Common myeloid progenitor, CD34-positive (primary cell): ENCODE results near the gene DPYD.

Experiments used
- CTCF ChIA-PET: fragments of 350-600 bp; sonication (Branson Sonifier 250); formaldehyde crosslinking; loops from one replicate; lab custom pipeline; 2021; ENCODE audit warnings: antibody characterized with exemption; lab: Charles Lee
- POLR2A ChIA-PET: fragments of 350-600 bp; sonication (Branson Sonifier 250); formaldehyde crosslinking; loops from one replicate; lab custom pipeline; 2021; ENCODE audit warnings: antibody characterized with exemption; lab: Charles Lee
- DNase-seq, 3 donors: peaks; one replicate each; pipeline versions ENCODE4 v3.0.0 to v3.0.0-alpha.2; 2013
- H3K27ac ChIP-seq, 2 experiments: 1 replicate in 1 of 2; 2 replicates in 1 of 2; pipeline ENCODE4 v1.7.0; 2013; ENCODE audit warnings: inconsistent platforms in 2 of 2, low read length in 2 of 2, mild to moderate bottlenecking in 2 of 2, low read depth in 1 of 2, moderate library complexity in 1 of 2; ENCODE audit not compliant: severe bottlenecking in 2 of 2, insufficient read depth in 1 of 2, poor library complexity in 1 of 2
- H3K27me3 ChIP-seq, 5 experiments: replicated peaks in 2 of 5; 1 replicate in 3 of 5; 2 replicates in 2 of 5; pipeline versions ENCODE4 v1.6.1 to v1.7.0; 2013; ENCODE audit warnings: low read length in 4 of 5, mild to moderate bottlenecking in 2 of 5, moderate library complexity in 2 of 5, inconsistent platforms in 1 of 5; ENCODE audit not compliant: insufficient read depth in 5 of 5, control insufficient read depth in 4 of 5
- H3K36me3 ChIP-seq, 4 experiments: 1 replicate in 2 of 4; 2 replicates in 2 of 4; pipeline versions ENCODE4 v1.6.1 to v1.7.0; 2013; ENCODE audit warnings: low read length in 3 of 4, control low read depth in 1 of 4, mild to moderate bottlenecking in 1 of 4; ENCODE audit not compliant: control insufficient read depth in 4 of 4, insufficient read depth in 4 of 4
- H3K4me1 ChIP-seq, 4 experiments: 1 replicate in 3 of 4; 2 replicates in 1 of 4; pipeline versions ENCODE4 v1.6.1 to v1.7.1; 2013; ENCODE audit warnings: low read length in 3 of 4, mild to moderate bottlenecking in 3 of 4, control low read depth in 1 of 4, inconsistent platforms in 1 of 4, moderate library complexity in 1 of 4; ENCODE audit not compliant: control insufficient read depth in 4 of 4, insufficient read depth in 4 of 4; ENCODE audit errors: control extremely low read depth in 1 of 4
- H3K4me3 ChIP-seq, 7 experiments: 1 replicate in 4 of 7; 2 replicates in 3 of 7; pipeline versions ENCODE4 v1.5.1 to v1.7.0; 2013; ENCODE audit warnings: mild to moderate bottlenecking in 7 of 7, low read length in 6 of 7, moderate library complexity in 6 of 7, inconsistent platforms in 2 of 7, low read depth in 2 of 7, control low read depth in 1 of 7; ENCODE audit not compliant: insufficient read depth in 4 of 7, control insufficient read depth in 1 of 7; ENCODE audit errors: extremely low read depth in 1 of 7
- H3K9me3 ChIP-seq, 5 experiments: 1 replicate in 4 of 5; 2 replicates in 1 of 5; pipeline versions ENCODE4 v1.6.1 to v1.7.1; 2013; ENCODE audit warnings: low read length in 4 of 5, mild to moderate bottlenecking in 2 of 5, inconsistent platforms in 1 of 5, low read depth in 1 of 5, moderate library complexity in 1 of 5; ENCODE audit not compliant: control insufficient read depth in 4 of 5, insufficient read depth in 2 of 5; ENCODE audit errors: control extremely low read depth in 1 of 5
- WGBS: methylation state at CpG from one replicate; pipeline ENCODE4 v1.1.5; 2013; ENCODE audit not compliant: insufficient coverage; 5-methylcytosine and 5-hydroxymethylcytosine counted together

Gene DPYD

GRCh38 chr1:97610102-97610501 is 310.7 kb downstream of the DPYD start:
- POLR2A ChIA-PET, result interaction anchor here (0.7 kb wide), 1 partner anchor 741 kb away, joined by 3 read pairs; no protein-coding TSS in a partner anchor
- WGBS, result 100% methylated on average over 3 of the region's 3 CpGs
- CTCF ChIA-PET, result interaction anchor here (0.9 kb wide), 1 partner anchor 10 kb away, joined by 3 read pairs; no protein-coding TSS in a partner anchor
- Histone ChIP-seq H3K9me3 (no peaks in the 10 kb centered on the region), H3K27me3 (no peaks in the 10 kb centered on the region), H3K36me3 (peaks cover 0 to 2% (median 0%) of the 10 kb centered on the region in 4 experiments), H3K4me1 (no peaks in the 10 kb centered on the region), H3K4me3 (no peak overlapping the region), H3K27ac (no peak overlapping the region)
- no peak for DNase-seq

GRCh38 chr1:97608272-97608671 is 312.6 kb downstream of the DPYD start:
- Histone ChIP-seq H3K4me1 (no peaks in the 10 kb centered on the region), H3K4me3 (no peak overlapping the region), H3K27me3 (no peaks in the 10 kb centered on the region), H3K36me3 (peaks cover 0 to 2% (median 0%) of the 10 kb centered on the region in 4 experiments), H3K9me3 (no peaks in the 10 kb centered on the region), H3K27ac (no peak overlapping the region)
- CTCF ChIA-PET, result no interaction called here
- 100% methylated on average over 4 of the region's 4 CpGs for WGBS
- DNase-seq, result no peak
- POLR2A ChIA-PET, result no interaction called here

DNA sequence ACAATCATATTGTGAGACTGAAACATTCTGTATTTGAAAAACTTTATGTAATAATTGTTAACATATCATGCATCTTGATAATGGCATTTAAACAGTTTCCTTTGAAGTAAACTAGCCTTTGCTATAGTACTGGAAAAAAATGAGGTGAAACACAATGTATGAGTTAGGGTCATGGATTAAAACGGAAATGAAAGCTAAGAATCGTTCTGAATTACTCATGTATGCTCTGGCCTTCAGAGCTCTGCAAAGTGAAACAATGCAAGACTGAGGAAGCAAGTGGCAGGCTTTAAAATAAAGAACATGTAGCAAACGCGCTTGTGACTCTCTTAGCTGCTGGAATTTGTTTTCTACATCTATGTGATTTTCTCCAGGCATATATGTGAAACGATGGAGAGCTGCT is 317.1 kb downstream of the DPYD start:
- WGBS, result 96% methylated on average over 5 of the region's 5 CpGs
- Histone ChIP-seq H3K27ac (no peak overlapping the region), H3K9me3 (no peaks in the 10 kb centered on the region), H3K4me1 (no peaks in the 10 kb centered on the region), H3K27me3 (no peaks in the 10 kb centered on the region), H3K36me3 (peaks cover 0 to 2% (median 0%) of the 10 kb centered on the region in 4 experiments), H3K4me3 (no peak overlapping the region)
- POLR2A ChIA-PET, result no interaction called here
- DNase-seq, result no peak
- CTCF ChIA-PET, result no interaction called here

- Histone ChIP-seq H3K36me3 (peaks cover 0 to 2% (median 0%) of the 10 kb centered on the region in 4 experiments), H3K4me1 (no peaks in the 10 kb centered on the region), H3K4me3 (no peak overlapping the region), H3K27me3 (no peaks in the 10 kb centered on the region), H3K27ac (no peak overlapping the region), H3K9me3 (no peaks in the 10 kb centered on the region)
- WGBS, result no CpG with 5 or more reads among the region's 3 CpGs
- CTCF ChIA-PET, result no interaction called here
- no peak for DNase-seq
- POLR2A ChIA-PET, result no interaction called here
These were observed 317.6 kb downstream of the DPYD start for GRCh38 chr1:97603218-97603617.

GRCh38 chr1:97599447-97599846 is 321.4 kb downstream of the DPYD start:
- Histone ChIP-seq H3K36me3 (peaks cover 0 to 3% (median 0%) of the 10 kb centered on the region in 4 experiments), H3K27me3 (no peaks in the 10 kb centered on the region), H3K27ac (no peak overlapping the region), H3K4me3 (no peak overlapping the region), H3K4me1 (no peaks in the 10 kb centered on the region), H3K9me3 (no peaks in the 10 kb centered on the region)
- CTCF ChIA-PET, result interaction anchor here (0.9 kb wide), 1 partner anchor 356 kb away, joined by 3 read pairs; no protein-coding TSS in a partner anchor
- POLR2A ChIA-PET, result no interaction called here
- 100% methylated on average over 1 of the region's 2 CpGs for WGBS
- no peak for DNase-seq

- DNase-seq, result no peak
- 92% methylated on average over 8 of the region's 8 CpGs for WGBS
- no peaks in the 10 kb centered on the region for H3K4me1 ChIP-seq
- H3K27ac ChIP-seq, result no peak overlapping the region
- POLR2A ChIA-PET, result no interaction called here
- no peaks in the 10 kb centered on the region for H3K27me3 ChIP-seq
- H3K36me3 ChIP-seq, result peaks cover 7 to 45% (median 9%) of the 10 kb centered on the region in 4 experiments
- peaks cover 0 to 3% (median 2%) of the 10 kb centered on the region in 5 experiments for H3K9me3 ChIP-seq
- no peak overlapping the region for H3K4me3 ChIP-seq
- CTCF ChIA-PET, result no interaction called here
These were observed 327.6 kb downstream of the DPYD start for GRCh38 chr1:97593192-97593591.

- H3K4me3 ChIP-seq, result no peak overlapping the region
- no peaks in the 10 kb centered on the region for H3K4me1 ChIP-seq
- POLR2A ChIA-PET, result no interaction called here
- peaks cover 0 to 4% (median 2%) of the 10 kb centered on the region in 5 experiments for H3K9me3 ChIP-seq
- H3K27ac ChIP-seq, result no peak overlapping the region
- CTCF ChIA-PET, result no interaction called here
- DNase-seq, result no peak
- no peaks in the 10 kb centered on the region for H3K27me3 ChIP-seq
- peaks cover 8 to 44% (median 10%) of the 10 kb centered on the region in 4 experiments for H3K36me3 ChIP-seq
These were observed 332.1 kb downstream of the DPYD start for GRCh38 chr1:97588772-97589171.
